HT-29 (cell line): Measurements from ENCODE around the gene MECP2. TPM values are rescaled to one million over a fixed set of nuclear protein-coding genes. Genes with fewer than 3 reads are reported as not detected.
"Not testable (repeated sequence)": the region's sequence is repeated elsewhere in the genome, so short reads cannot be mapped to it uniquely, and the experiment has no call there.

Source experiments
- DNase-seq: peaks from one replicate; pipeline ENCODE4 v3.0.0-alpha.2; 2015; ENCODE audit warnings: low spot score
- total RNA-seq: library from RNA; depleted of rRNA; stranded (reverse); fragments of >200 nt; shearing (Covaris generic); gene quantifications from 2 replicates; pipeline ENCODE4 v1.2.3, GENCODE V29; 2014

MECP2 gene
- total RNA-seq, 1 experiment from 2014 or later, result 41.6 TPM

GRCh38 chrX:154017766-154018517, 79.6 kb downstream of the MECP2 start:
- no peak for DNase-seq

DNA sequence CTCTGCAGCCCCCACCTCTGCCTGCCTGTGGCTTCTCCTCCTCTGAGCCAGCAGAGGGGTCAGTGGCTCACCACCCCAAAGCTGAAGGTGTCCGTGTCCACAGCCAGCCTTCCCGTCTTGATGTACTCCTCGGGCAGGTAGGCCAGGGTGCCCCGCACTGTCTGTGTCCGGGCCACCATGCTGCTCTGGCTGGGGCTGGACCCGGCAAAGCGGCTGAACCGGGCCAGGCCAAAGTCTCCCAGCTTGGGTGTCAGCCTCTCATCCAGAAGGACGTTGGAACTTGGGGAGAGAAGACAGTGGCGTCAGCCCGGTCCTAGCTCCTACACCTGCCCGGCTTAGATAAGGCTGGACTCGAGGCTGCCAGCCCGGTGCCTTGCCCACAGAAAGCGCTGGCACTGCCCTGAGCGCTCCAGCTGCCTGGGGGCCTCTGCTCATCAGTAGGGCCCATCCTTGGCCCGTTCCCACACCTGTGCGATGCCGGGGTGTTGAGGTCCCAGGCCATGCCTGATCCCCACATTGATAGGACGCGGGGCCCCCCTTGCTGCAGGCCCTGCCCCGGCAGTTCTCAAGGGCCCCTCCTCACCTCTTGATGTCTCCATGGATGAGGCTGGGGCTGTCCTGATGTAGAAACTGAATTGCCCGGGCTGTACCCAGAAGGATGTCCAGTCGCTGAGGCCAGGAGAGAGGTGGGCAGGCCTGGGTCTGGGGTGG, 81.0 kb downstream of the MECP2 start:
- no peak for DNase-seq

- no peak for DNase-seq
Observed at GRCh38 chrX:154015581-154016264, 81.8 kb downstream of the MECP2 start.

DNA sequence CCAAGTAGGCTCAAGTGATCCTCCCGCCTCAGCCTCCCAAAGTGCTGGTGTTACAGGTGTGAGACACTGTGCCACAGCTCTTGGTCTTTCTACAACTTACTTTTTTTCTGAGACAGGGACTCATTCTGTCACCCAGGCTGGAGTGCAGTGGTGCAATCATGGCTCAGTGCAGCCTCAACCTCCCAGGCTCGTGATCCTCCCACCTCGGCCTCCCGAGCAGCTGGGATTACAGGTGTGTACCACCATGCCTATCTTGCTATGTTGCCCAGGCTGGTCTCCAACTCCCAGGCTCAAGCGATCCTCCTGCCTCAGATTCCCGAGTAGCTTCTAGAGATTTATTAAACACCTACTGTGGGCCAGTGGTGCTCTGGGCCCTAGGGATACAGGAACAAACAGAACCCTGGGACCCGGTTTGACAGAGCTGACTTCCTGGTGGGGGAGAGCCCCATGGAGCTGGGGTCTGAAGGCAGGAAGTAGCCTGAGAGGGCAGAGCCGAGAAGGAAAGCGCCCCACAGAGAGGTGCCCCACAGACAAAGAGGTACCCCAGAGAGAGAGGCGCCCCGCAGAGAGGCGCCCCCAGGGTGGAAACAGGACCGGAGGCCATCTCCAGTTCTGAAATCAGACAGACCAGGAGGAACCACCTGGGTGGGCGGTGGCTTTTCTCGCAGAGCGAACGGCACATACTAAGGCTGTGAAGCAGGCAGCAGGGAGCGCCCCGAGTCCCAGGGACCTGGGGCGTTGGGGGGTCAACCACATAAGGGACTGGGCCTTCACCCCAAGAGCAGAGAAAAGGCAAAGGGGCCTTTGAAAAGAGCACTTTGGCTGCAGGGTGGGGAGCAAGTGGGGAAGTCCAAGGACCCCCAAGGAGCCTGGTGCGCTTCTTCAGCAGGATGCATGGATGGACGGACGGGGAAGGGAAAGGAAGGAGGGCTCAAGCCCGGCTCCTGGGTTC, 82.8 kb downstream of the MECP2 start:
- DNase-seq, result no peak

- peak; percentile 66 for DNase-seq
Observed at GRCh38 chrX:154013614-154014360, 83.7 kb downstream of the MECP2 start.

GRCh38 chrX:154013001-154013421, 84.5 kb downstream of the MECP2 start:
- no peak for DNase-seq

DNA sequence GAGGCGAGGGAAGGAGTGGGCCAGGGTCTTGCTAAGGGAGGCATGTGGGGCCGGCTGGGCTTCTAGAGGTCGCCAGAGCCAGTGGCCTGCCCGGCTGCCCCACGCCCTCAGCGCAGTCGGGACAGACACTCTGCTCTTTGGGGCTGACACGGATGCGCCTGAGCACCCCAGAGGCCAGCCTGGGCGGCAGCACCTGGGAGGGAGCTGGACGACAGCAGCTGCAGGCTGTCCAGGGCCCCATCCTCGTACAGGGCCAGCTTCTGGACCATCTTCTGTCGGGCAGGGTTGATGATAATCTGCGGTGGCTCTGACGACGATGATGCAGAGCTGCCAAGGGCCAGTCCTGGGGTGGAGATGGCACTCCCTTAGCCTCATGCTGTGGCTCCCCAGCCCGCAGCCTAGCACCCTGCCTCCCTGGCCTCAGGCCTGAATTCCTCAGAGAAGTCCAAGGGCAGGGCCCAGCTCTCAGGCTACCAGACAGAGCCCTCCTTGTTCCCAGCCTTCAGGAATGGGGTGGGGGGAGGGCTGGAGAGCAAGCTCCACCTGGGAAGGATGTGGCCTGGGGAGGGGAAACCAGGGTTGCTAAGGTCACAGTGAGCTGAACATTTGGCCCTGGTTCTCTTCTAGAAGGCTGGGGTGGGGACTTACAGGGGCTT, 85.1 kb downstream of the MECP2 start:
- no peak for DNase-seq

- no peak for DNase-seq
Observed at GRCh38 chrX:154011376-154012335, 85.9 kb downstream of the MECP2 start.

DNA sequence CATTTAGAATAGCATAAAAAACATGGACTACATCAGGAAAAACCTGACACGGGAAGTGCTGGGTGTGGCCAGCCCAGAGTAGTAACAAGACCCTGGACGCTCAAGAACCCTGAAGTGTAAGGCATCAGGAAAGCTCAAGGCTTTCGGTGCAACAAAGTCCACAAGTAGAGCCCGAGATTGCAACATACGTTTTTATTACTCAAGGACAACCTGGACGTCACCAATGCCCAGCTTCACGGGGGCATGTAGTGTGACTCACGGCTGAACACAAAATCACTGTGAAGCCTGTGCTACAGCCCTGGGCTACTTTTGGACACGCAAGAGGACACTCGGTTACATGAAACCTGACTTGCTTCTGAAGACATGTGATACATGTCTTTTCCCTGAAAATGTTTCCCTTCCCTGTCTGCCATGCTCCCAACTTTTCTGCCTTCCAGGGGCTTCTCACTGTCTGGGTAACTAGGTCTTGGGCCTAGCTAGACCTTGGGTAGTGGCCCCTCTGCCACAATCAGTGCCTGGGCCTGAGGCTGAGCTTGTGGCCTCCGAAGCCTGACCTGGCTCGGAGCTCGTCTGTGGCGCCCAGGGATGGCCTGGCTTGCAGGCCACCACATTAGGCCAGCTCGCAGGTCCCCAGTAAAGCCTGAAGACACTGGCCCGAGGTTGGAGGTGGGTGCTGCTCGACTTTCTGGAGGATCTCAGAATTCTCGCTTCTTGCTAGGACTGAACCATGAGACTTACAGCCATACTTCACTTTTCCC, 87.0 kb downstream of the MECP2 start:
- DNase-seq, result no peak

DNA sequence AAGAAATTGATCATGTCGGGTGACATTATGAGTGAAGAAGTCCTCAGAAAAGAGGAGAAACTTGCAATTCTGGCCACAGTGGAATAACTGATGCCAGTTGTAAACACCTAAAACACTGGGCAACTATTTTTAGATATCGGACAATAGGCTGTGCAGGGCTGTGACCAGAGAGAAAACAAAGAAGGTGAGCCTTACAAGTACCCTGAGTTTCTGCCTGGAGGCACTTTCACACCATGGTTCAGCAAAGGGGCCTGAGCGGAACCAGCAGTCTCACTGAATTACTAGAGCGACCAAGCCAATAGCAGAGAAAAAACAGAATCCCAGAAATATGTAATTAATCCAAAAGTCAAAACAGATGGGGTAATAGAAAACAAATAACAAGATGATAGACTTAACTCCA, 89.0 kb downstream of the MECP2 start:
- no peak for DNase-seq

DNA sequence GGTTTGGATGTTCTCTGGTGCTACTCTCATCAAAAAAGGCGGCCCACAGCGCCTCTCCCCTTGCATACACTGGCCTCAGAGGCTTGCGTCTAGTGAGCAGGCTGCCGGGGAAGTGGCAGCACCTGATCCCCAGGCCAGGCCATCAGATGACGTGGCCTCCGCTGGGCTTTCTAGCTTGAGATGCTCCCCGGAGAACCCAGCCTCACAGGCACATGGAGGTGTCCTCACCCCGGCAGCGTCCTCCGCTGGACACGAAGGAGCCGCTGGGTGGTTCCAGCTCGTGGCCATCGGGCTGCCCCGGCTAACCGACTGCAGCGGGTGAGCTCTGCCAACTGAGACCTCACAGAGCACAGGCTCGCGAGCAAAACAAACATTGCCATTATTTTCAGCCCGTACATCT, 90.6 kb downstream of the MECP2 start:
- DNase-seq, result no peak

GRCh38 chrX:154004315-154004714, 93.2 kb downstream of the MECP2 start:
- no peak for DNase-seq

GRCh38 chrX:154002215-154002719, 95.2 kb downstream of the MECP2 start:
- DNase-seq, result peak; percentile 17

GRCh38 chrX:154000051-154000450, 97.5 kb downstream of the MECP2 start:
- DNase-seq, result peak; percentile 64

- DNase-seq, result peak; percentile 32
Observed at GRCh38 chrX:153999359-154000037, 98.0 kb downstream of the MECP2 start.

DNA sequence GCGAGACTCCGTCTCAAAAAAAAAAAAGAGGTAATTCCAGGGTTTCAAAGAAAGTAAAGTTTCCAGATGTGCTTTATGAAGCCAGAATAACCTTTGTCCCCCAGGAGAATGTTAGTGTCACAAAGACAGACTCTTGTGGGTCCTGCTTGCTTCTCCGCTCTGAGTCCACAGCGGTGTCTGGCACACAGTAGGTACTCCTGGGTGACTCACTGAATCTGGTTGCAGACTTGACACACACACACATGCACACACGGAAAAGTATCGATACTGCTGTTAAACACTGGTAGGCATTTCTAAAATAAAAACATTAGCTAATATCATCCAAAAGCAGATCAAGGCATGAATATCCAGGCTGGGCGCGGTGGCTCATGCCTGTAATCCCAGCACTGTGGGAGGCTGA, 102.0 kb downstream of the MECP2 start:
- no peak for DNase-seq

DNA sequence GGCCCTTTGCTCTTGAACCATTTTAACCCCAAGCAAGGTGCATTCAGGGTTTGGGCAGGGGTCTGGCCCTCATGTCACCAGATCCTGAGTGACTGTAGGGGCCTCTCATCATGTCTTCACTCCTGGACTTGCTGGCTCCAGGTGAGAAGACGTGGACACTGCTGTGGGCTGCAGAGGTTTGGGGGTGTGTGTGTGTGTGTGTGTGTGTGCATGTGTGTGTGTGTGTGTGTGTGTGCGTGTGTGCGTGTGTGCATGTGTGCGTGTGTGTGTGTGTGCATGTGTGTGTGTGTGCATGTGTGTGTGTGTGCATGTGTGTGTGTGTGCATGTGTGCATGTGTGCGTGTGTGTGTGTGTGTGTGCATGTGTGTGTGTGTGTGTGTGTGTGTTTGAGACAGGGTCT, 103.1 kb downstream of the MECP2 start:
- DNase-seq, result not testable (repeated sequence)
